Measurements from ENCODE around the gene DDX49. TPM values are rescaled to one million over a fixed set of nuclear protein-coding genes. Genes with fewer than 3 reads are reported as not detected.

The DDX49 gene
- total RNA-seq, 1 experiment from 2014 or later = 51.9 TPM

DNA sequence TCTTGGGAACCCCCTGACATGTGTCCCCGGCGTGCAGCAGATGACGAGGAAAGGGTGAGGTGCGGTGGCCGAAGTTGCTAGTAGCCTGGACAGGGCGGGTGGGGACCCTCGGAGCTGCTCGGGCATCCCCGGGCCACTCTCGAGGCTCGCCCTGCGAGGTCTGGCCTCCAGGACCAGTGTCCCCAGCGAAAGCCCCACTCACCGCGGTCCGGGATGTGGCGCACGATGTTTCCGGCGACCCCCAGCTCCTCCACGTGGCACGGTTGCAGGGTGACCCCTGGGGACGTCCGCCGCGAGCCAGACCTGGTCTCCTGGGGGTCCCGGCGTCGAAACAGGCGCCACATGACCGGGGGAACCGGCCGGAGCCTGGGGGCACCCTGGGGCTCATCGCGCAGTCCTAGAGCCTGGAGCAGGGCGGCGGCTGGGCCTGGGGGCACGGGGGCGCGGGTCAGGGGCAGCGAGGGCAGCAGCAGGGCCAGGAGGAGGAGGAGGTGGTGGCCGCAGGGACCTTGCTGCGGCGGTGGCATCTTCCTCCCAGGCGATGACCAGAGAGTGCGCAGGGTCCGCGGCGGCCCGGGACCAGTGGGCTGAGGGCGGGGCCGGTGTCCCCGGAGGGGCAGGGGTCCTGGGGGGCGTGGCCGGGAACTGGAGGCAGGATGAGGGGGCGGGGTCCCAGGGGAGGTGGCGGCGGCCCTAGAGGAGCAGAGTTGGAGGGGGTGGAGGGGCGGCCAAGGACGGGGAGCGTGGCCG lies 49.6 kb upstream of the DDX49 start:
- Histone ChIP-seq H3K4me1 (ENCODE audit: control insufficient read depth in 1 of 2, insufficient read depth in 2 of 2, low read length in 2 of 2) (0 out of 4 replicates have a peak, but pooled peaks cover 0 to 2% of the 10 kb centered on the region in 2 experiments), H3K4me2 (ENCODE audit: low read length) (no peak overlapping the region), H3K4me3 (replicated peaks in 1 of 2; ENCODE audit: low read depth in 1 of 2, low read length in 2 of 2) (no peak overlapping the region), H3K27ac (ENCODE audit: low read depth, low read length) (no peak overlapping the region), H3K9me3 (ENCODE audit: control insufficient read depth in 1 of 2, insufficient read depth in 1 of 2, low read depth in 1 of 2, low read length in 2 of 2) (no peaks in the 10 kb centered on the region), H3K36me3 (ENCODE audit: control insufficient read depth in 1 of 2, insufficient read depth in 2 of 2, low read length in 2 of 2) (peaks cover 16 to 26% of the 10 kb centered on the region in 2 experiments; a peak in 3 of 4 replicates), H2AFZ (ENCODE audit: low read depth, low read length, poor library complexity, severe bottlenecking) (no peak overlapping the region), H4K20me1 (ENCODE audit: insufficient read depth) (no peaks in the 10 kb centered on the region), H3K27me3 (ENCODE audit: insufficient read depth, low read length) (no peaks in the 10 kb centered on the region), H3K9me2 (ENCODE audit: insufficient read depth) (no peaks in the 10 kb centered on the region), H3K9ac (ENCODE audit: low read length) (no peak overlapping the region), H3K79me2 (ENCODE audit: insufficient read depth, low read length) (no peaks in the 10 kb centered on the region; the same call in 1 of the 2 replicates)
- intact Hi-C loops (cut with micrococcal nuclease) = no loop called here
- DNase-seq (ENCODE audit: low read depth, low spot score) (no peak), ATAC-seq (no peak)
- no TSS peak for BruUV-seq (replicated peaks)
- TF ChIP-seq, protein P1, sequence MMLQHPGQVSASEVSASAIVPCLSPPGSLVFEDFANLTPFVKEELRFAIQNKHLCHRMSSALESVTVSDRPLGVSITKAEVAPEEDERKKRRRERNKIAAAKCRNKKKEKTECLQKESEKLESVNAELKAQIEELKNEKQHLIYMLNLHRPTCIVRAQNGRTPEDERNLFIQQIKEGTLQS (IDR thresholded peaks at IDR 0.05) = no peak
- TF ChIP-seq YY1 (IDR thresholded peaks at IDR 0.05; ENCODE audit: extremely low read depth, insufficient replicate concordance, low read depth, low read length) (no peak), EZH2phosphoT487 (IDR thresholded peaks at IDR 0.05; ENCODE audit: borderline replicate concordance) (no peak), FOSL1 (IDR thresholded peaks at IDR 0.05; ENCODE audit: low read depth) (no peak), RAD21 (IDR thresholded peaks at IDR 0.05; ENCODE audit: low read depth) (no peak), POLR2A (IDR thresholded peaks at IDR 0.05; ENCODE audit: borderline replicate concordance, extremely low read depth, insufficient read depth, insufficient read length) (no peak), TCF7L2 (IDR thresholded peaks at IDR 0.05; ENCODE audit: borderline replicate concordance, extremely low read depth, insufficient read depth, insufficient read length) (no peak), ELF1 (IDR thresholded peaks at IDR 0.05; ENCODE audit: borderline replicate concordance, low read depth) (no peak), SRF (IDR thresholded peaks at IDR 0.05; ENCODE audit: low read depth) (no peak), POLR2AphosphoS5 (IDR thresholded peaks at IDR 0.05; ENCODE audit: low read depth, low read length) (no peak), EGR1 (IDR thresholded peaks at IDR 0.05; ENCODE audit: low read depth) (no peak)
- TF ChIP-seq, protein P2, sequence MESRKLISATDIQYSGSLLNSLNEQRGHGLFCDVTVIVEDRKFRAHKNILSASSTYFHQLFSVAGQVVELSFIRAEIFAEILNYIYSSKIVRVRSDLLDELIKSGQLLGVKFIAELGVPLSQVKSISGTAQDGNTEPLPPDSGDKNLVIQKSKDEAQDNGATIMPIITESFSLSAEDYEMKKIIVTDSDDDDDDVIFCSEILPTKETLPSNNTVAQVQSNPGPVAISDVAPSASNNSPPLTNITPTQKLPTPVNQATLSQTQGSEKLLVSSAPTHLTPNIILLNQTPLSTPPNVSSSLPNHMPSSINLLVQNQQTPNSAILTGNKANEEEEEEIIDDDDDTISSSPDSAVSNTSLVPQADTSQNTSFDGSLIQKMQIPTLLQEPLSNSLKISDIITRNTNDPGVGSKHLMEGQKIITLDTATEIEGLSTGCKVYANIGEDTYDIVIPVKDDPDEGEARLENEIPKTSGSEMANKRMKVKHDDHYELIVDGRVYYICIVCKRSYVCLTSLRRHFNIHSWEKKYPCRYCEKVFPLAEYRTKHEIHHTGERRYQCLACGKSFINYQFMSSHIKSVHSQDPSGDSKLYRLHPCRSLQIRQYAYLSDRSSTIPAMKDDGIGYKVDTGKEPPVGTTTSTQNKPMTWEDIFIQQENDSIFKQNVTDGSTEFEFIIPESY (IDR thresholded peaks at IDR 0.05; ENCODE audit: extremely low read depth, insufficient replicate concordance, low read length) = no peak
- TF ChIP-seq, protein P3, sequence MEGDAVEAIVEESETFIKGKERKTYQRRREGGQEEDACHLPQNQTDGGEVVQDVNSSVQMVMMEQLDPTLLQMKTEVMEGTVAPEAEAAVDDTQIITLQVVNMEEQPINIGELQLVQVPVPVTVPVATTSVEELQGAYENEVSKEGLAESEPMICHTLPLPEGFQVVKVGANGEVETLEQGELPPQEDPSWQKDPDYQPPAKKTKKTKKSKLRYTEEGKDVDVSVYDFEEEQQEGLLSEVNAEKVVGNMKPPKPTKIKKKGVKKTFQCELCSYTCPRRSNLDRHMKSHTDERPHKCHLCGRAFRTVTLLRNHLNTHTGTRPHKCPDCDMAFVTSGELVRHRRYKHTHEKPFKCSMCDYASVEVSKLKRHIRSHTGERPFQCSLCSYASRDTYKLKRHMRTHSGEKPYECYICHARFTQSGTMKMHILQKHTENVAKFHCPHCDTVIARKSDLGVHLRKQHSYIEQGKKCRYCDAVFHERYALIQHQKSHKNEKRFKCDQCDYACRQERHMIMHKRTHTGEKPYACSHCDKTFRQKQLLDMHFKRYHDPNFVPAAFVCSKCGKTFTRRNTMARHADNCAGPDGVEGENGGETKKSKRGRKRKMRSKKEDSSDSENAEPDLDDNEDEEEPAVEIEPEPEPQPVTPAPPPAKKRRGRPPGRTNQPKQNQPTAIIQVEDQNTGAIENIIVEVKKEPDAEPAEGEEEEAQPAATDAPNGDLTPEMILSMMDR (IDR thresholded peaks at IDR 0.05 in 2 of 3, conservative IDR thresholded peaks at IDR 0.05 in 1 of 3; ENCODE audit: borderline replicate concordance in 1 of 3, insufficient read depth in 1 of 3, low read depth in 2 of 3, low read length in 2 of 3) = no peak
- TF ChIP-seq, protein P4, sequence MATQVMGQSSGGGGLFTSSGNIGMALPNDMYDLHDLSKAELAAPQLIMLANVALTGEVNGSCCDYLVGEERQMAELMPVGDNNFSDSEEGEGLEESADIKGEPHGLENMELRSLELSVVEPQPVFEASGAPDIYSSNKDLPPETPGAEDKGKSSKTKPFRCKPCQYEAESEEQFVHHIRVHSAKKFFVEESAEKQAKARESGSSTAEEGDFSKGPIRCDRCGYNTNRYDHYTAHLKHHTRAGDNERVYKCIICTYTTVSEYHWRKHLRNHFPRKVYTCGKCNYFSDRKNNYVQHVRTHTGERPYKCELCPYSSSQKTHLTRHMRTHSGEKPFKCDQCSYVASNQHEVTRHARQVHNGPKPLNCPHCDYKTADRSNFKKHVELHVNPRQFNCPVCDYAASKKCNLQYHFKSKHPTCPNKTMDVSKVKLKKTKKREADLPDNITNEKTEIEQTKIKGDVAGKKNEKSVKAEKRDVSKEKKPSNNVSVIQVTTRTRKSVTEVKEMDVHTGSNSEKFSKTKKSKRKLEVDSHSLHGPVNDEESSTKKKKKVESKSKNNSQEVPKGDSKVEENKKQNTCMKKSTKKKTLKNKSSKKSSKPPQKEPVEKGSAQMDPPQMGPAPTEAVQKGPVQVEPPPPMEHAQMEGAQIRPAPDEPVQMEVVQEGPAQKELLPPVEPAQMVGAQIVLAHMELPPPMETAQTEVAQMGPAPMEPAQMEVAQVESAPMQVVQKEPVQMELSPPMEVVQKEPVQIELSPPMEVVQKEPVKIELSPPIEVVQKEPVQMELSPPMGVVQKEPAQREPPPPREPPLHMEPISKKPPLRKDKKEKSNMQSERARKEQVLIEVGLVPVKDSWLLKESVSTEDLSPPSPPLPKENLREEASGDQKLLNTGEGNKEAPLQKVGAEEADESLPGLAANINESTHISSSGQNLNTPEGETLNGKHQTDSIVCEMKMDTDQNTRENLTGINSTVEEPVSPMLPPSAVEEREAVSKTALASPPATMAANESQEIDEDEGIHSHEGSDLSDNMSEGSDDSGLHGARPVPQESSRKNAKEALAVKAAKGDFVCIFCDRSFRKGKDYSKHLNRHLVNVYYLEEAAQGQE (IDR thresholded peaks at IDR 0.05; ENCODE audit: low read depth) = no peak
- CTCF ChIA-PET = no interaction called here
- RAD21 ChIA-PET (ENCODE audit: low non-redundant PET in 1 of 2, low total read pairs in 2 of 2, uncharacterized antibody in 2 of 2, unreplicated experiment in 2 of 2) = no interaction called here
- POLR2A ChIA-PET = no interaction called here

Data from HCT116 (cell line).